ENCODE measurements around the gene FNTB. TPM values are rescaled to one million over a fixed set of nuclear protein-coding genes. Genes with fewer than 3 reads are reported as not detected.

Gene FNTB
- total and polyA plus RNA-seq, 9 of the 15 experiments (the other 6 are each of a cell fraction or from before 2014, with no cell fraction given) = 6.9 to 23.2 (median 12.2) TPM

DNA sequence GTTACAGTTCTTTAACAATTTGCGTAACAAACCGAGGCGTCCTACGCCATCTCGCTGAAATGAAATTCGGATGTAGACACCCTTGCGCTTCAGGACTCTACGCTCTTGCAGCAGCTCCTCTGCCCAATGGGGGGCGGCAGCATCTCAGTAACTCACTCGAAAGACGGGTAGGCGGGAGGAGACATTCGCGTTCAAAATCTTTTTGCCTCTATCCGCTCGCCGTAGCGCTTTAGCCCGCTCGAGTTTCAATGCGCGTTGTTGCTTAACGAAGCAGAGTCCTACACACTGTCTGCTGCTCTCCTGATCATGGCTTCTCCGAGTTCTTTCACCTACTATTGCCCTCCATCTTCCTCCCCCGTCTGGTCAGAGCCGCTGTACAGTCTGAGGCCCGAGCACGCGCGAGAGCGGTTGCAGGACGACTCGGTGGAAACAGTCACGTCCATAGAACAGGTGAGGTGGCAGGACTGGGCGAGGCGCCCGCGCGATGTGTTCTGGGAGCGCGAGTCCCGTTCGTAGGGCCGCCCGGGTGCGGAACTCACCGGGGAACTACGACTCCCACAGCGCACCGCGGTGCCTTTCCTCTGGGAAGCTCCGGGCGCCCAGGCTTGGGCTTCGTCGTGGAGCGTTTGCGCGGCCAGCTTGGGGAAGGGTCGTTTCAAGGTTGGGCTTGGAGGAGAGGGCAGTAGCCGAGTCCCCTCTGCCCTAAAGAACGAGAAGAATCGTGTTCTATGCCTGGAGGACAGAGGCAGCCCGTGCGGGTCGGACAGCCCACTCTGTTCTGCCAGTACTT lies at the start of gene FNTB (continued):
- TF ChIP-seq, protein P1, sequence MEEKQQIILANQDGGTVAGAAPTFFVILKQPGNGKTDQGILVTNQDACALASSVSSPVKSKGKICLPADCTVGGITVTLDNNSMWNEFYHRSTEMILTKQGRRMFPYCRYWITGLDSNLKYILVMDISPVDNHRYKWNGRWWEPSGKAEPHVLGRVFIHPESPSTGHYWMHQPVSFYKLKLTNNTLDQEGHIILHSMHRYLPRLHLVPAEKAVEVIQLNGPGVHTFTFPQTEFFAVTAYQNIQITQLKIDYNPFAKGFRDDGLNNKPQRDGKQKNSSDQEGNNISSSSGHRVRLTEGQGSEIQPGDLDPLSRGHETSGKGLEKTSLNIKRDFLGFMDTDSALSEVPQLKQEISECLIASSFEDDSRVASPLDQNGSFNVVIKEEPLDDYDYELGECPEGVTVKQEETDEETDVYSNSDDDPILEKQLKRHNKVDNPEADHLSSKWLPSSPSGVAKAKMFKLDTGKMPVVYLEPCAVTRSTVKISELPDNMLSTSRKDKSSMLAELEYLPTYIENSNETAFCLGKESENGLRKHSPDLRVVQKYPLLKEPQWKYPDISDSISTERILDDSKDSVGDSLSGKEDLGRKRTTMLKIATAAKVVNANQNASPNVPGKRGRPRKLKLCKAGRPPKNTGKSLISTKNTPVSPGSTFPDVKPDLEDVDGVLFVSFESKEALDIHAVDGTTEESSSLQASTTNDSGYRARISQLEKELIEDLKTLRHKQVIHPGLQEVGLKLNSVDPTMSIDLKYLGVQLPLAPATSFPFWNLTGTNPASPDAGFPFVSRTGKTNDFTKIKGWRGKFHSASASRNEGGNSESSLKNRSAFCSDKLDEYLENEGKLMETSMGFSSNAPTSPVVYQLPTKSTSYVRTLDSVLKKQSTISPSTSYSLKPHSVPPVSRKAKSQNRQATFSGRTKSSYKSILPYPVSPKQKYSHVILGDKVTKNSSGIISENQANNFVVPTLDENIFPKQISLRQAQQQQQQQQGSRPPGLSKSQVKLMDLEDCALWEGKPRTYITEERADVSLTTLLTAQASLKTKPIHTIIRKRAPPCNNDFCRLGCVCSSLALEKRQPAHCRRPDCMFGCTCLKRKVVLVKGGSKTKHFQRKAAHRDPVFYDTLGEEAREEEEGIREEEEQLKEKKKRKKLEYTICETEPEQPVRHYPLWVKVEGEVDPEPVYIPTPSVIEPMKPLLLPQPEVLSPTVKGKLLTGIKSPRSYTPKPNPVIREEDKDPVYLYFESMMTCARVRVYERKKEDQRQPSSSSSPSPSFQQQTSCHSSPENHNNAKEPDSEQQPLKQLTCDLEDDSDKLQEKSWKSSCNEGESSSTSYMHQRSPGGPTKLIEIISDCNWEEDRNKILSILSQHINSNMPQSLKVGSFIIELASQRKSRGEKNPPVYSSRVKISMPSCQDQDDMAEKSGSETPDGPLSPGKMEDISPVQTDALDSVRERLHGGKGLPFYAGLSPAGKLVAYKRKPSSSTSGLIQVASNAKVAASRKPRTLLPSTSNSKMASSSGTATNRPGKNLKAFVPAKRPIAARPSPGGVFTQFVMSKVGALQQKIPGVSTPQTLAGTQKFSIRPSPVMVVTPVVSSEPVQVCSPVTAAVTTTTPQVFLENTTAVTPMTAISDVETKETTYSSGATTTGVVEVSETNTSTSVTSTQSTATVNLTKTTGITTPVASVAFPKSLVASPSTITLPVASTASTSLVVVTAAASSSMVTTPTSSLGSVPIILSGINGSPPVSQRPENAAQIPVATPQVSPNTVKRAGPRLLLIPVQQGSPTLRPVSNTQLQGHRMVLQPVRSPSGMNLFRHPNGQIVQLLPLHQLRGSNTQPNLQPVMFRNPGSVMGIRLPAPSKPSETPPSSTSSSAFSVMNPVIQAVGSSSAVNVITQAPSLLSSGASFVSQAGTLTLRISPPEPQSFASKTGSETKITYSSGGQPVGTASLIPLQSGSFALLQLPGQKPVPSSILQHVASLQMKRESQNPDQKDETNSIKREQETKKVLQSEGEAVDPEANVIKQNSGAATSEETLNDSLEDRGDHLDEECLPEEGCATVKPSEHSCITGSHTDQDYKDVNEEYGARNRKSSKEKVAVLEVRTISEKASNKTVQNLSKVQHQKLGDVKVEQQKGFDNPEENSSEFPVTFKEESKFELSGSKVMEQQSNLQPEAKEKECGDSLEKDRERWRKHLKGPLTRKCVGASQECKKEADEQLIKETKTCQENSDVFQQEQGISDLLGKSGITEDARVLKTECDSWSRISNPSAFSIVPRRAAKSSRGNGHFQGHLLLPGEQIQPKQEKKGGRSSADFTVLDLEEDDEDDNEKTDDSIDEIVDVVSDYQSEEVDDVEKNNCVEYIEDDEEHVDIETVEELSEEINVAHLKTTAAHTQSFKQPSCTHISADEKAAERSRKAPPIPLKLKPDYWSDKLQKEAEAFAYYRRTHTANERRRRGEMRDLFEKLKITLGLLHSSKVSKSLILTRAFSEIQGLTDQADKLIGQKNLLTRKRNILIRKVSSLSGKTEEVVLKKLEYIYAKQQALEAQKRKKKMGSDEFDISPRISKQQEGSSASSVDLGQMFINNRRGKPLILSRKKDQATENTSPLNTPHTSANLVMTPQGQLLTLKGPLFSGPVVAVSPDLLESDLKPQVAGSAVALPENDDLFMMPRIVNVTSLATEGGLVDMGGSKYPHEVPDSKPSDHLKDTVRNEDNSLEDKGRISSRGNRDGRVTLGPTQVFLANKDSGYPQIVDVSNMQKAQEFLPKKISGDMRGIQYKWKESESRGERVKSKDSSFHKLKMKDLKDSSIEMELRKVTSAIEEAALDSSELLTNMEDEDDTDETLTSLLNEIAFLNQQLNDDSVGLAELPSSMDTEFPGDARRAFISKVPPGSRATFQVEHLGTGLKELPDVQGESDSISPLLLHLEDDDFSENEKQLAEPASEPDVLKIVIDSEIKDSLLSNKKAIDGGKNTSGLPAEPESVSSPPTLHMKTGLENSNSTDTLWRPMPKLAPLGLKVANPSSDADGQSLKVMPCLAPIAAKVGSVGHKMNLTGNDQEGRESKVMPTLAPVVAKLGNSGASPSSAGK (IDR thresholded peaks at IDR 0.05) = peak; percentile 84
- TF ChIP-seq KLF10 (CRISPR knock-in tag; IDR thresholded peaks at IDR 0.05) = no peak
- peak; percentile 34; the same call in 1 of the 2 replicates for TF ChIP-seq MYNN (IDR thresholded peaks at IDR 0.05)
- TF ChIP-seq MYNN (CRISPR knock-in tag; IDR thresholded peaks at IDR 0.05) = no peak
- peak; percentile 74 for TF ChIP-seq ZSCAN29 (IDR thresholded peaks at IDR 0.05)
- TF ChIP-seq EP400 (IDR thresholded peaks at IDR 0.05) = peak; percentile 98
- TF ChIP-seq MTA3 (IDR thresholded peaks at IDR 0.05; ENCODE audit: borderline replicate concordance) = peak; percentile 99
- TF ChIP-seq TOE1 (IDR thresholded peaks at IDR 0.05; ENCODE audit: borderline replicate concordance) = peak; percentile 89
- 0 out of 2 replicates have a peak, but pooled peaks have one; percentile 40 for TF ChIP-seq TOE1 (CRISPR knock-in tag; IDR thresholded peaks at IDR 0.05; ENCODE audit: borderline replicate concordance, low read depth)
- TF ChIP-seq ZNF146 (CRISPR knock-in tag; IDR thresholded peaks at IDR 0.05; ENCODE audit: unreplicated experiment) = no peak
- peak; percentile 86 for TF ChIP-seq HLTF (IDR thresholded peaks at IDR 0.05)
- TF ChIP-seq, protein P2, sequence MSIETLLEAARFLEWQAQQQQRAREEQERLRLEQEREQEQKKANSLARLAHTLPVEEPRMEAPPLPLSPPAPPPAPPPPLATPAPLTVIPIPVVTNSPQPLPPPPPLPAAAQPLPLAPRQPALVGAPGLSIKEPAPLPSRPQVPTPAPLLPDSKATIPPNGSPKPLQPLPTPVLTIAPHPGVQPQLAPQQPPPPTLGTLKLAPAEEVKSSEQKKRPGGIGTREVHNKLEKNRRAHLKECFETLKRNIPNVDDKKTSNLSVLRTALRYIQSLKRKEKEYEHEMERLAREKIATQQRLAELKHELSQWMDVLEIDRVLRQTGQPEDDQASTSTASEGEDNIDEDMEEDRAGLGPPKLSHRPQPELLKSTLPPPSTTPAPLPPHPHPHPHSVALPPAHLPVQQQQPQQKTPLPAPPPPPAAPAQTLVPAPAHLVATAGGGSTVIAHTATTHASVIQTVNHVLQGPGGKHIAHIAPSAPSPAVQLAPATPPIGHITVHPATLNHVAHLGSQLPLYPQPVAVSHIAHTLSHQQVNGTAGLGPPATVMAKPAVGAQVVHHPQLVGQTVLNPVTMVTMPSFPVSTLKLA (conservative IDR thresholded peaks at IDR 0.05) = peak; percentile 83 to 91
- TF ChIP-seq FOSL1 (tag; conservative IDR thresholded peaks at IDR 0.05) = 0 out of 2 replicates have a peak, but pooled peaks have one; percentile 50

Data from K562 (cell line).